Endometrium (tissue), 2 donors: ENCODE data around the gene ZDHHC11B.
"Not testable (repeated sequence)": the region's sequence is repeated elsewhere in the genome, so short reads cannot be mapped to it uniquely, and the experiment has no call there.

Experiments used
- FAIRE-seq: peaks from 2 replicates; lab custom pipeline; 2012; peaks lifted over from hg19 to GRCh38; lab: Jason Lieb, UNC
- donor health status: control.
- donor health status: control.

The ZDHHC11B gene

DNA sequence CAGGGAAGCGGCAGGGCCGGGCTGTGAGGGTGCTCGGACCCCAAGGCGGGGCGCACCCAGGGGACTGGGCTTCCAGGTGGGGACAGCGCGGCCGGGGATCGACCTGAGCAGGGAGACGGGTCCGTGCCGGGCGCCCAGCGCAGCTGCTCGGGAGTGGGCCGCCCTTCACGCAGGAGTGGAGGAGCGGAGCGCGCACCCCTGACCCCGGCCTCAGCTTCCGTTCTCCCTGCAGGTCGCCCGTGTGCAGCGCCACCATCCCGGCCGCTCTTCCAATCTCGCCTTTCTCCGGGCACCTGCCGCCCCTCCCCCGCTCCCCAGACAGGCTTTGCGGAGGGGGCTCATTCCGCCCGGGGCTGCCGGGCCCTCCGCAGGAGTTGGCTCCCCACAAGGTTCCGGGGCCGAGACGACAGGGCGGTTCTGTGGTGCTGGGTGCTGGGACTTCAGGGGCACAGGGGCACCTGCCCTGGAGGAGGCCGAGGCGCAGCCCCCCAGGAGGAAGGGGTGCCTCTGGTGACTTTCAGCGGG lies 714 bp upstream of the ZDHHC11B start:
- not testable (repeated sequence) for FAIRE-seq

DNA sequence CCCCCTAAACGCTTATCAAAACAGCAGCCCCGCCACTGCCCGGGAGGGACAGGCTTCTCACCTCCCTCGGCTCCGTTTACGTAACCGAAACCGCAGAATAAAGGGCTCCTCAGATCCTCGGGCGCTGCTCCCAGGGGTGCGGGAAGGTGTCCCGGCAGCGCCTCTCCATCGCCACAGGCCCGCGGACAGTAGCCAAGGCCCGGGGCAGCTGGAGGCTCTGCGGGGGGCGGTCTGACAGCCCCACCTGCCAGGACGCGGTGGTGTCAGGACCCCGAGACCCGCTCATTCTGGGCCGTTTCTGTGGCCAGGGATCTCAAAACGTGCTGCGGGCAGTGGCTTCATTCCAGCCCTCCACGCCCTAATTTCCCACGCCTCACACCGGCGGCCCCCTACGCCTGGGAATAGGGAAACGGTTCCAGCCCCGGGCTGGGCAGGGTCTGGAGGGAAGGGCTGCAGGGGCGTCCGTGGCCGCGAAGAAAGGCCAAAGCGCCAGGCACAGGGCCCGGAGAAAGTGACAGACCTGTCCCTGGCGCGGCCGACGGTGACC lies 575 bp downstream of the ZDHHC11B start:
- not testable (repeated sequence) for FAIRE-seq

- not testable (repeated sequence) for FAIRE-seq
Observed at GRCh38 chr5:783049-783802, 1.3 kb downstream of the ZDHHC11B start.

DNA sequence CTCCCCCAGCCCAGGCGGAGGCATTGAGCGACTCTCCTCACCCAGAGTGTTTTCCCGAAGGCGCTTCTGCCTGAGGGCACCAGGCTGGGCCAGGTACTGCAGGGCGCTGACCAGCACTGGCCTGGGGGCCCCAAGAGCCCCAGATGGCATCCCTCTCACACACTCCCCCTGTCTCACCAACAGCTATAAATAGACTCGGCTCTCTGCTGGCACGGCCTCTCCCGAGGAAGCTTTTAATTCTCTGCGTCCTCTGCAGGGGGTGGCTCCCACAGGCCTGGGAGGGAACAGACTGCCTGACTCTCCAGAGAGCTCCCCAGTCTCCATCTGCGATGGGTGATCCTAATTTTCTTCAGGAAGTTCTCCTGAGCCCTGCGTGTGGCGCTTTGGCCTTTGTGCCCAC lies 2.2 kb downstream of the ZDHHC11B start:
- FAIRE-seq = not testable (repeated sequence)

GRCh38 chr5:780571-780970 lies 4.0 kb downstream of the ZDHHC11B start:
- not testable (repeated sequence) for FAIRE-seq

GRCh38 chr5:778967-779366 lies 5.6 kb downstream of the ZDHHC11B start:
- FAIRE-seq = not testable (repeated sequence)

DNA sequence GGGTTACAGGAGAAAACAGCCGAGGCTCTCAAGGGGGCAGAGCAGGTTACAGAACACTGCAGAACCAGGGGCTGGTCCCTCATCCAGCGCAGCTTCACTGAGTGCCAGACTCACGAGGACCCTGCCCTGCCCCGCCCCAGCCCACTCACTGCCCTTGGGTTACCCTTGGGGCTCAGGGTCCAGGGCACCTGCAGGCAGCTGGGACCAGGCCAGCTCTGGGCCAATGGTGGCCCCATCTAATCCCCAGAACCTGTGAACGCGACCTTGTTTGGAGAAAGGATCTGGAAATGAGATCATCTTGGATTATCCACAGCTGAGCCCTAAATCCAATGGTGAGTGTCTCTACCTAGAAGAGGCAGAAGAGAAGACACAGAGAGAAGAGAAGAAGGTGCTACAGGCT lies 6.1 kb downstream of the ZDHHC11B start:
- not testable (repeated sequence) for FAIRE-seq

DNA sequence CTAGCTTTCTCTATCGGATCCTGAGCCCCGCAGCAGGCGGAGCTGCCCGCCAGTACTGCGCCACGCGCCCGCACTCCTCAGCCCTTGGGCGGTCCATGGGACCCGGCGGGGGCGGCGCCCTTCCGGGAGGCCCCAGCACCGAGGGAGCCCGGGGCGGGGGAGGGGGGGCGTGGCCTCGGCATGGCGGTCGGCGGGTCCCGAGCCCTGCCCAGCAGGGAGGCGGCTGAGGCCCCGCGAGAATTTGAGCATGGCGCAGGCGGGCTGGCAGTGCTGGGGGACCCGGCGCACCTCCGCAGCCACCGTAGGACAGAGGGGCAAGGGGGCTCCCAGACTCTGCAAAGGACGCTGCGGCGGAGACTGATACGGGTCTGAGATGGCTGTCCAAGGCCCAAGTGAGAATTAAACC lies 6.8 kb downstream of the ZDHHC11B start:
- no peak for FAIRE-seq

- FAIRE-seq = no peak
Observed at GRCh38 chr5:776862-777711, 7.4 kb downstream of the ZDHHC11B start.

GRCh38 chr5:775961-776861 lies 8.3 kb downstream of the ZDHHC11B start:
- FAIRE-seq = no peak

DNA sequence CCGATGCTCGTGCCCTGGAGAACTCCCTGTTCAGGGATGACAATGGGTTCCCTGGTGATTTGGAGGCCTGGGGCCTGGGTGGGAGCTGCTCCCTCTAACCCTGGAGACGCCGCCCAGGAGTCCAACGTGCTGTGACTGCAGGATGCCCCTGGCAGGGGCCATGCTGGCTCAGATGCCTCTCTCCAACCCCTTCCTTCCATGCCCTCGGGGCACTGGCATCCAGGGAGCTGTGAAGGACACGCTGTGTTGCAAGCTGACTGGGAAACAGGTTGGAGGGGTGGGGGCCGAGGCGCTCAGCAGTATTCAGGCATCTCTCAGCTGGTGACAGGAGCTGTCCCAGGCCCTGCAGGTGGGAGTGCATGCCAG lies 9.0 kb downstream of the ZDHHC11B start:
- not testable (repeated sequence) for FAIRE-seq

DNA sequence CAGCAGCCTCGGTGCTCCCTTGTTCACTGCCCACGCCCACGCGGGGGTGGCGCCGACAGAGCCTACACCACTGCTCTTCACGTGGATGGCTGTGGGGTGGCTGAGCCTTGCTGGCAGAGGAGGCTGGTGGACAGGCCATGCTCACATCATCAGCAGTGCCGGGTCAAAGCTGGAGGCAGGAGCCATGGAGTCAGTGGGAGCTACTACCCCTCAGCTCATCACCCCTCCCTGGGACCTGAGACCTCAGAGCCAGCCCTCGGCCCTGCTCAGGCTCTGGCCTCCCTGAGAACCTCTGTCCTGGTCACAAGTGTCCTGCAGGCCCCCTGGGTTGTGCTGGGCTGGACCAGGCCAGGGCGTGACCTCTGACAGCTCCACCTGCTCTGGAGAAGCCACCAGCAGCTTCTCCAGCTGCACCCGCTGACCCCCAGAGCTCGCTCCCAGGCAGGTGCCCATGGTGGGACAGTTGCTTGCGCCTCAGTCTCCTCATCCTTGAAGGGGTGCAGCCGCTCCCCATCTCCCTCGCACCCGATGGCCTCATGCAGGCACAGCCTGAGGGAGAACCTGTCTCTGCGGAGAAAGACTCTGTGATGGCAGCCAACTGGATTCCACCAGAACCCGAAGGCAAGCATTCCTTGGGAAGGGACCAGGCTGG lies 9.5 kb downstream of the ZDHHC11B start:
- FAIRE-seq = not testable (repeated sequence)

DNA sequence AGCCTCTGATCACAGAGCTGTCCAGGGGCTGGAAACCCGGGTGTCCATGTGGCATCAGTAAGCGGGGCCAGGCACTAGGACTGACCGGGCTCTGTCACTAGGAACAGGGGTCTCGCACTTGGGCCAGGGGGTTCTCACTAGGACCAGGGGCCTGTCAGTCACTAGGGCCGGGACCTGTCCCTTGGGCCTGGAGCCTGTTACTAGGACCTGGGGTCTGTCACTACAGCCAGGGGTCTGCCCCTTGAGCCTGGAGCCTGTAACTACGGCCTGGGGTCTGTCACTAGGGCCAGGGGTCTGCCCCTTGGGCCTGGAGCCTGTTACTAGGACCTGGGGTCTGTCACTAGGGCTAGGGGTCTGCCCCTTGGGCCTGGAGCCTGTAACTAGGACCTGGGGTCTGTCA lies 10.2 kb downstream of the ZDHHC11B start:
- FAIRE-seq = not testable (repeated sequence)

GRCh38 chr5:773517-774264 lies 10.8 kb downstream of the ZDHHC11B start:
- no peak for FAIRE-seq

- FAIRE-seq = not testable (repeated sequence)
Observed at GRCh38 chr5:772931-773330, 11.6 kb downstream of the ZDHHC11B start.

DNA sequence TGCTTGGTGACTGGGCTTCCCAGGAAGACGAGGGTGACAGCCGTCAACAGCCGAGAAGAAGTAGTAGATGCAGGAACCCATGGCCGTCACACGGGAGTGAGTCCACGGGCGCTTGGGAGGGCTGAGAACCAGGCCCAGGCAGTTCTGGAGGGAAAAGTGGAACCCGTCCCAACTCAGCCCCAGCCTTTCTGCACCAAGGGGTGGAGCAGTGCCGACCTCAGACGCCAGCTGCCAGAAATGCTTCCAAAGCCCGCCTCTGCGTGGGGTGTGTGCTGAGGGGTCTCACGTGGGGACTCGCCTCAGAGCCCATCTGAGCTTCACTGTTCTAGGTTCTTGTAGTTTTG lies 12.0 kb downstream of the ZDHHC11B start:
- FAIRE-seq = not testable (repeated sequence)

DNA sequence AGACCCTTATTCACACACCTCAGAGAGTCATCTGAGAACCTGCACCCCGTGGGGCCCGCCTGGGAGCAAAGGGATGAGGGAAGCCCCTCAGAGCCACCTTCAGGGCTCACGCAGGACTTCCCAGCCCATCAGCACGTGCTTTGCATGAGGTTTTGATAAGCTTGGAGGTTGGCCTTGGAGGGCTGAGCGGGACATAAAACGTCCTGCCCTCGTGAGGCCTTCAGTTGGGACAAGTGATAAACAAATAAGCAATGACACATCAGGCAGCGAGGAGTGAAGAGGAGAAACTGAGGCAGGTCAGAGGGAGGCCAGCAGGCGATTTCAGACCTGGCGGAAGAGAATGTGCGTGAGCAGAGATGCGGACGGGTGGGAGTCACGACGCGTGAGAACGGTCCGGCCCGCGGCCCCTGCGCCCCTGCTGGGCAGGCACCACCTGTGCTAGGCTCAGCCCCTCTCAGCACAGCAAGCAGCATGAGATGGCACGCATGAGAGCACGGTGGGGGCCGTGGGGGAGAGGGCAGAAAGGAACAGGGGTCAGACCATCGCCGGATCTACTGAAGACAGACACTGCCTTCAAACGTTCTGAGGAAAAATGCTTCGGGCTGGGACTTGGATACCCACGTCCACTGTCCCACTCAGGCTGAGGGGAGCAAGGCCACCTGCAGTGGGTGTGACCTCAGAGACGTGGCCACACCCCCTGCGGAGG lies 12.5 kb downstream of the ZDHHC11B start:
- not testable (repeated sequence) for FAIRE-seq

GRCh38 chr5:771087-771781 lies 13.3 kb downstream of the ZDHHC11B start:
- FAIRE-seq = not testable (repeated sequence)

- FAIRE-seq = not testable (repeated sequence)
Observed at GRCh38 chr5:770585-770984, 13.9 kb downstream of the ZDHHC11B start.
